GM19193 (cell line): ENCODE measurements around the gene NOTO.

Experiments used
- POLR2A ChIP-seq: IDR thresholded peaks from 4 replicates; pipeline ENCODE4 v1.6.1; 2011; ENCODE audit not compliant: insufficient read depth, insufficient read length; ENCODE audit errors: extremely low read depth

Gene NOTO

DNA sequence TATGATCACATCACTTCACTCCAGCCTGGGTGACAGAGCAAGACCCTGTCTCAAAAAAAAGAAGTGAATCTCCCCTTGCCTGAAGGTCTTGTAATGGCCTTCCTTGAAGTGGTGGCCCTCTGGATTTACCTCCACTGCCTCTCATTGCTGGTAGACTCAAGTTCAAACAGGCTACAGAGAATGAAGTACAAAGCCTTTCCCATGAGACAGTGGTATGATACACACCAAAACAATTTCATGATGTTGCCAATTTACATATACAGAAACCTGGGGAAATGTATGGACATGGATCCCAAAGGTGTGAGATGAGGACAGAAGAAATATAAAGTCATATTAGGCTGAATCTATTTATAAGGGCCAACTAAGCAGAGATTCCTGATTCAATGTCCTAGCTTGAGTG lies 4.8 kb upstream of the NOTO start:
- no peak for TF ChIP-seq POLR2A

DNA sequence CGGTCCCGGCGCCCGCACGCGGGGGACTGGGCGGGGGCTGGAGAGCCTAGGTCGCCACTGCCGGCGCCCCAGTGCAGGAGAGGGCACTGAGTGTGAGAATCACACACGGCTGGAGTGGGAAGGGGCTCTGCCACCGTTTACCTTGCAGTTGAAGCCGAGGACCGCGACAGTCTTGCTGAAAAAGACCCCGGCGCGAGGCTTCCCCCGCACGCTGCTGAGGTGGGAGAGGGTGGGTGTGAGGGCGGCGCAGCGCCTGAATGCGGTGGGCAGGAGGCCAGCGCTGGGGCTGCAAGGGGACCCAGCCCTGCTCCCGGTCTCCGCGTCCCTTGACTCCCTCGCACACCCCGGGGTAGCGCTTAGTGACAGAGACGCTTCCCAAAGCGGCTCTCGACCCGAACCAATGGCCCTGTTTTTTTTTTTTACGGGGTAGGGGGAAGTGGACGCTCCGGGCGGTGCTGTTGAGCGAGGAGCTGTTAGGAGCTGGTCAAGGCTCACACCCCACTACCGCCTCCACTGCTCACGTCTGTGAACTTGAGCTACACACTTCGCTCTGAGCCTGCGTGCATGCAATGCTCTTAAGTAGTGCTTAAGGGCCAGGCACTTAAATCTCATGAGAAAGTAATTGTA lies 794 bp downstream of the NOTO start:
- TF ChIP-seq POLR2A: no peak

DNA sequence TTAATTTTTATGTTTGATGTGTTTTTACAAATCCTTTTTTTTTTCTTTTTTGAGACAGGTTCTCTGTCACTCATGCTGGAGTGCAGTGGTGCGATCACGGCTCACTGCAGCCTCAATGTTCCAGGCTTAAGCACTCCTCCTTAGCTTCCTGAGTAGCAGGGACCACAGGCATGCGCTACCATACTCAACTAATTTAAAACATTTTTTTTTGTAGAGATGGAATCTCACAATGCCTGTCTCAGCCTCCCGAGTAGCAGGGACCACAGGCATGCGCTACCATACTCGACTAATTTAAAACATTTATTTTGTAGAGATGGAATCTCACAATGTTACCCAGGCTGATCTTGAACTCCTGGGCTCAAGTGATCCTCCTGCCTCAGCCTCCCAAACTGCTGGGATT lies 3.2 kb downstream of the NOTO start:
- TF ChIP-seq POLR2A: no peak

DNA sequence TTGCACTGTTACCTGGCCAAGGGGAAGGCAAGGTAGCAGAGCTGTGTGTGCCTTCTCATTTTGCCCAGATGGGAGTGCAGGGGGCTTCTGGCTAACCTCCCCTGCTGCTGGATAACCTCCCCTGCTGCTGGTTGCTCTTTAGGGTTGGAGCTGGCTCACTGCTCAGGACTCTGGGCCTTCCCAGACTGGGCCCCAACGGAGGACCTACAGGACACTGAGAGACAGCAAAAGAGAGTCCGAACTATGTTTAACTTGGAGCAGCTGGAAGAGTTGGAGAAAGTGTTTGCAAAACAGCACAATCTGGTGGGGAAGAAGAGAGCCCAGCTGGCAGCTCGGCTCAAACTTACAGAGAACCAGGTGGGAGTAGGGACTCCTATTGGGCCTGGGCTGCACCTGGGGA lies 5.9 kb downstream of the NOTO start:
- no peak for TF ChIP-seq POLR2A

DNA sequence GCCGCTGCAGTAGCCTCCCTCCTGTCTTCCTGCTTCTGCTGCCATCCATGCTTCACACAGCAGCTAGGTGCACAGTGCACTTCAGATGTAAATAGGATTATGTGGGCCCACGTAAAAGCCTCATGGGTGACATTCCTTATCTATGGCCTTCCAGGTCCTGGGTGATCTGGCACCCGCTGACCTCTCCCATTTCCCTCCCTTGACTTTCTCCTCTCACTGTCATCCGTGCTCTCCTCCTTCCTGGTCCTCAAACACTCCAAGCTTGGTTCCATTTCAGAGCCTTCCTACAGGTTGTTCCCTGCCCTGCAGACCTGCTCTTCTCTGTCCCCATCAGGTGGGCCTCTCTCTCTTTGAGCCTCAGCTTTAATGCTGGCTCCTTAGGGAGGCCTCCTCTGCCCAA lies 7.6 kb downstream of the NOTO start:
- TF ChIP-seq POLR2A: no peak

DNA sequence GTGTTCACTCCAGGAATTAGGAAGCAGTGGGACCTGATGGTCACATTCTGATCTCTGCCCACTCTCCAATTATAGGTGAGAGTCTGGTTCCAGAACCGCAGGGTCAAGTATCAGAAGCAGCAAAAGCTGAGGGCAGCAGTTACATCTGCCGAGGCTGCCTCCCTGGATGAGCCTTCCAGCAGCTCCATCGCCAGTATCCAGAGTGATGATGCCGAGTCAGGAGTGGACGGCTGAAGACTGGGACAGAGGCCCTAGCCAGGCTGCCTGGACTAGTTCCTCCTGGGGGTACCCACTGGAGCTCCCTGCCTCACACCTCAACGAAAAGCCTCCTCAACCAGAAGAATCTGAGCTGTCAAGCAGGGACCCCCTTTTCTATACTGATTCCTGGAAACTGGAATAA lies 8.3 kb downstream of the NOTO start:
- TF ChIP-seq POLR2A: no peak

DNA sequence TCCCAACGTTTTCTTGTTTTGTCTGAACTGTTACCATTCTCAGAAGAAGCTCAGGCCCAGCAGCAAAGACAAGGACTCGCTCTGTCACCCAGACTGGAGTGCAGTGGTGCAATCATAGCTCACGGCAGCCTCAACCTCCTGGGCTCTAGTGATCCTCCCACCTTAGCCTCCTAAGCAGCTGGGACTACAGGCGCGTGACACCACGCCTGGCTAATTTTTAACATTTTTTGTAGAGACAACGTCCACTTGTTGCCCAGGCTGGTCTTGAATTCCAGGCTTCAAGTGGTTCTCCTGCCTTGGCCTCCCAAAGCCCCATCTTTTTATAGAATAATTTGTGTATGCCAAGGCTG lies 9.7 kb downstream of the NOTO start:
- TF ChIP-seq POLR2A: no peak

DNA sequence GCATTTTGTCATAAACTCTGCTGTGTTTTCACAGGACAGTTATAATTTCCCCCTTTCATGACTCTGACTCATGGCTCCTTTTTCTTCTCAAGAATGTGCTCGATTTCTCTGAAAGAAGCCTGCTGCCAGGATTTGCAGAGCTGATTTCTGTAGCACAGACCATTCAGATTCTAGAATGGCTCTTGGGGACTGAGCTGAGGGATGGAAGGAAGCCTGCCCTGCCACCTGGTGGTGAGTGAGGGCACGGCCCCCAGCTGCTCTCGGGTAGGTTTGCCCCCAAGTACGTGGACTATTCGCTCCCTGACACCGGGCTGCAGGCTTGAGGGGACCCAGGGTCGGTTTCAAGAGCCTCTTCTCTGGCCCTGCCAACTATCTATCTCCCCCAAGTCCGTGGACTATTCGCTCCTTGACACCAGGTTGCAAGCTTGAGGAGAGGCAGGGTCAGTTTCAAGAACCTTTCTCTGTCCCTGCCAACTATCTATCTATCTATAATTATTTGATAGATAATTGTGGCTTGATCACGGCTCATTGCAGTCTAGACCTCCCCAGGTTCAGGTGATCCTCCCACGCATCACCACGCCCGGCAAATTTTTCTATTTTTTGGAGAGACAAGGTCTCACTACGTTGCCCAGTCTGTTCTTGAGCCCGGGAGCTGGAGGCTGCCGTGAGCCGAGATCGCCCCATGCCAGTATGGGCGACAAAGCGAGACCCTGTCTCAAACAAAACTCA lies 10.2 kb downstream of the NOTO start:
- no peak for TF ChIP-seq POLR2A

DNA sequence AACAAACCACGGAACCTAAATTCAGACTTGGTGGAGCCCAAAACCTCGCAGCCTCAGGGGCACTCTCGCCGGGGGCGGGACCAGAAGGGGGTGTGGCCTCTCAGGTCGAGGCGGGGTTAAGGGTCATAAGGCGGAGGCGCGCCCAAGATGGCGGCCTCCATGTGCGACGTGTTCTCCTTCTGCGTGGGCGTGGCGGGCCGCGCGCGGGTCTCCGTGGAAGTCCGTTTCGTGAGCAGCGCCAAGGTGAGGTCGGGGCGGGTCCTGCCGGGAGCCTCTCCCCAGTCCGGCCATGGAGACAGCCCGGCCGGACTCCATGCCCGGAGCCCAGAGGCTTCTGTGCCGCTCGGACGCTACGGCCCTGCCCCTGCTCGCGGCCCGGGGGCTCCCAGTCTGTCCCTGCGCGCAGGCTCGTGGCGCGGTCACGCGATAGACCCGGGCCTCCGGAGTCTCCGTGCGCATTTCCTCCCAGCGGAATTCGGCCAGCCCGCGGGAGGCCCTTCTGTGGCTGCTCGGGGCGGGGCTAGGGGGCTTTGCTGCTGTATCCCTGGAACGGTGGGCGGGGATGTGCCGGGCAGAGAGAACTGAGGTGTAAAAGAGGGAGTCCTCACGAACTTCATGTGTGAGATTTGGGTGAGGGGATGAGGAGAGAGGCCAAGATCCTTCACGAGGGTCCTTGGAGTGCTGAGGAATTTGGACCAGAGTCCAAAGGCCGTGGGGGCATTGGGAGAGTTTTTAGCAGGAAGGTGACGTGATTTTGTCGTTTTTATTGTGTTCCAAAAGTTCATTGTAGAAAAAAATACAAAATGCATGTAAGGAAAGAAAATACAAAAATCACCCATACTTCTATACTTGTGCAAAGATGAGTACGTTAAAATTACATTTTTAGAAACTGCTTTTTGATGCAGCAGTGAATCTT lies 12.0 kb downstream of the NOTO start, which contains the start of gene SMYD5:
Gene SMYD5, plus strand, starts transcription at position 126 of the 916 bp plus-strand sequence. Its CDS starts 22 bp downstream, at position 148.
- peak; percentile 66 for TF ChIP-seq POLR2A

DNA sequence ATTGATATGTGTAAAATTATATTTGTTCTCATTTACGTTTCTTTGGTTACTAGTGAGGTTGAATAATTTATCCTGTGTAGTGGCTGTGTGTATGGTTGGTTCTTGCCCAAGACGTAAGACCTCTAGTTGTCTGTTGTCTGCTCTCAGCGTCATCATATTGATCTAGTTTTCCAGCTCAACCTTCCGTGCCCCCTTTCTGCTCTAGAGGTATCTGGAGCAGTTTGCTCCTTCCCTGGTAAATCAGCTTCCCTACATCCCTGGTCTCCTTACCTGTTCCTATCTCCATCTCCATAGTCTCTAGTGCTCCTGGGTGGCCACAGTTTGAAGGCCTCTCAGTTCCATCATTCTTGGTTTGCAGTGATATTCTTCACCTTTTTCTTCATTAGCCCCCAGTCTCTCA lies 12.9 kb downstream of the NOTO start:
- no peak for TF ChIP-seq POLR2A

DNA sequence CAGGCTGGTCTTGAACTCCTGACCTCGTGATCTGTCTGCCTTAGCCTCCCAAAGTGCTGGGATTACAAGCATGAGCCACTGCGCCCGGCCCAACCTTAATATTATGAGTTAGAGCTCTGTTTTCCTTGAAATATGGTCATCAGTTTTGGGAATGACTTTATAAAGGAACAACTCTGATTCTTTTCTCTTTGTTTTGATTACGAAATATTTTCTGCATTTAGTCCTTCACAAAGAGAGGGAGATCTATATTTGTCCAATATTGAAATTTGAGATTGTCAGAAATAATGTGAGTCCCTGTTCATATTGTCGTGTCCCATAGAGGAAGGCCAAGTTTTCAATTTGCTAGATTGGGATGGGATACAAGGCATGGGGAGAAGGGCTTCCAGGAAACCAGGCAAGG lies 14.8 kb downstream of the NOTO start:
- TF ChIP-seq POLR2A: no peak

DNA sequence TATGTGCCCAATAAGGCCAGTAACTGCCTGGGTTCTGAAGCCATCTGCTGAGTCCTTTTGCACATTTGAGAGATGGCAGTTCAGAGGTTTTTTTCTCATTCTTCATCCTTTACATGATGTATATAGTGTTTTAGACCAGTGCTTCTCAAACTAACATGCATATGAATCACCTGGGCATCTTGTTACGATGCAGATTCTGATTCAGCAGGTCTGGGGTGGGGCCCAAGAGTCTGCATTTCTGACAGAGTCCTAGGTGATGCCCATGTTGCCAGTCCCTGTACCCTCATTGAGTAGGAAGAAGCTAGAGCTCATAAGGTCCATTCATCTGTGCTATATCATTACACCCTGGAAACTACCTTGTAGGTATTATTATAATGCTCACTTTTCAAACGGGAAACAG lies 15.5 kb downstream of the NOTO start:
- TF ChIP-seq POLR2A: no peak

DNA sequence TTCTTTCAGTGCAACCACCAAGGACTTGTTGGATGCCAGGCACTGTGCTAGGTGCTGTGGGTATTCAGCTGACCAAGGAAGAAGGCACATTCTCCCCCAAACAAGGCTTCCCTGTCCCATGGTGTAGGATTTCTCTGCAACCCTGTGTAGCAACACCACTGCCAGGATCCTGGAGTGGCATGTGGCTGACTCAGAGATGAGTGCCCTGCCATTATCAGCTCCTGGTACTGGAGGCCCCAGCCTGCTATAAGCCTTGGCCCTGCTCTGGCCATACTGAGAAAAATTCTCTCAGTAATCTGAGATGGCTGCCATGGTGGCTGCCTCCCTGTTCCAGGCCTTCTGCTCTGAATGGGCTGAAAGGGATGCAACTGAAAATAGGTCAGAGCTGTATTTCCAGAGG lies 15.9 kb downstream of the NOTO start:
- no peak for TF ChIP-seq POLR2A

DNA sequence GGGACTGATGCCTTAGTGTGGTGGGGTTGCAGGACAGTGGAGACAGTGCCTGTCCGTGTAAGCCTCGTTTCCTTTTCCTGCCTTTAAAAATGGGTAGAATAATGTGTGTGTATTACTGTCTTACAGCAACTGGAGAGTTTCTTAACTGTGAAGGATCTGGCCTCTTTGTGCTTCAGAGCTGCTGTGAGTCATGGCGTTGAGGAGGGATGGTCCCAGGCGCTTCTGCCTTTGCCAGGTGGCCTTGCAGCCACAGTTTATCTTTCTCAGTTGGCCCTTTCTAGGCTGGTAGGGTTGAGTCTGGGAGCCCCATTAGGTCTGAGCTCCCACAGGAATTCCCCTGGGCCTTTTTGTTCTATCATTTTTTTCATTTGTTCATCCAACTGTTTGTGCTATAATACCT lies 21.4 kb downstream of the NOTO start:
- no peak for TF ChIP-seq POLR2A

DNA sequence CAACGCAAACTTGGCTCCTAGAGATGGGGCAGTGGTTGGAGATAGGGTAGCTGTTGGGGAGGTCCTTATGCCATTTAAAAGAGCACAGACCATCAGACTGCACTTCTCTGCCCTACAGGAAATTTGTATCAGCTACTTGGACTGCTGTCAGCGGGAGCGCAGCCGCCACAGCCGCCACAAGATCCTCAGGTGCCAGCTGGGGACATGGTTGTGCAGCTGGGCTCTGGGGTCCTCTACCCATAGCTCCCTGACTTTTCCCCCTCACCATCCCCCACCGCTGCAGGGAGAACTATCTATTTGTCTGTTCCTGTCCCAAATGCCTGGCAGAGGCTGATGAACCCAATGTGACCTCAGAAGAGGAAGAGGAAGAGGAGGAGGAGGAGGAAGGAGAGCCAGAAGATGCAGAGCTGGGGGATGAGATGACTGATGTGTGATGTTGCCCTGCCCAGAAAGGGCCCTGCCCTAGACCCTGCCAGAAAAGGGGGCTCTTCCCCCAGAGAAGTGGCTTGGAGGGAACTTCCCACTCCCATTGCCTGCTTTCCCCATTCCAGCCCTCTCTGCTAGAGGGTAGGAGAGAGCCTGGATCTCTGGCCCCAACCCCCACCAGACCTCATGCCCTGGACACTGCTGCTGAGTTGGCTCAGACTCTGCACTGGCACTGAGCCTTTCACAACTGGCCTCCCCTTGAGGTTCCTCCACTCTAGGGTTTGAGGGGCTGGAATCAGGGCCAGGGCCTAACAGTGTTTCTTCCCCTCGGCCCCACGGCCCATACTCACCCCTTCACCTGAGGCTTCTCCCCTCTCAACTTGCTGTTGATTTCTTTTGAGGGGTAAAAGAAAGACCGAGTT lies 23.4 kb downstream of the NOTO start:
- TF ChIP-seq POLR2A: no peak
